NCI-H446 treated with DMSO at 0.1 percent for 48 hours (cell line): ENCODE data around the gene CEBPE.

Experiments used
- DNase-seq: peaks from one replicate; lab custom pipeline; 2025; lab: John Stamatoyannopoulos, UW

CEBPE gene

DNA sequence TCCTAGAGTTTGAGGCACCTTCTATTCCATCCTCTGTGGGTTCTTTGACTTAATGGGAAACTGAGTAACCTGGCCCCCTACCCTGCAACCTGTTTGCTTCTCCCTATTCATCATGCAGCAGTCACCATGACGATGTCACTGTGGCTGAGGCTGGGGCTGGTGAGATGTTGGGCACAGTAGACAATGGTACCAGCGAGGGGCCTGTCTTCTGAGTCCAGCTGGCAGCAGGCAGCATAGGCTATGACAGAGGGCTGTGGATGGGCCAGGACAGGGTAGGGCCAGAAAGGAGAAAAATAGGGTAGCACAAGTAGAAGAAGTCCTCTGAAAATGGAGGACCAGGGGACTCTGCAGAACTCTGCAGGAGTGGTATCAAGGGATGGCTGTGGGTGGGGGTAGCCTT, 16.3 kb downstream of the CEBPE start:
- DNase-seq = no peak

DNA sequence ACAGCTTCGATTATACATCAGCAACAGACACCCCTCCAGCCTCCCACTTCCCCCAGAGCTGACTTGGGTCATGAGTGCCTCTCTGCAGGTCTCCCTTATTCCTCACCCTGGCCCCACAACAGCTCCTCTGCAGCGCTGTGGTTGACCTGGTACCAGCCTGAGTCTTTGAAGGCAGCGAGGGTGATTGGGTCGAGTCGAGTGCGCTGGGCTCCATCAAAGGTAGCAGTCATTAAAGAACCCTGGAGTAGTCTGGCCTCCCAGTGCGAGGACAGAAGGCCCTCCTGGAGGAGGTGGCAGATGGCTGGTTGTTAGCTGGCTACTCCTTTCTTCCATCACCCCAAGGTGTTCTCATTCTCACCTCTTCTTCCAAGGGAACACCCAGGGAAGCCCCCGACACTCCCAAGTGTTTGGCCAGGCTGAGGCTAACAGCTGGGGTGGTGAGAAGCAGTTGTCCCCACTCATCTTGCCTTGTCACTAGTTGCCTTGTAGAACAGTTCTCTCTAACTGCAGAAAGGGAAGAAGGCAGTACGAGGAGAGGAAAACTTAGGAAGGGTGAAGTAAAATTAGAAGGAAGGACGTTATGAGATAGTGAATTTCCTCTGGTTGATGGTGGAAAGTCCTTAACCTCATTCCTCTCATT, 16.9 kb downstream of the CEBPE start:
- no peak for DNase-seq

DNA sequence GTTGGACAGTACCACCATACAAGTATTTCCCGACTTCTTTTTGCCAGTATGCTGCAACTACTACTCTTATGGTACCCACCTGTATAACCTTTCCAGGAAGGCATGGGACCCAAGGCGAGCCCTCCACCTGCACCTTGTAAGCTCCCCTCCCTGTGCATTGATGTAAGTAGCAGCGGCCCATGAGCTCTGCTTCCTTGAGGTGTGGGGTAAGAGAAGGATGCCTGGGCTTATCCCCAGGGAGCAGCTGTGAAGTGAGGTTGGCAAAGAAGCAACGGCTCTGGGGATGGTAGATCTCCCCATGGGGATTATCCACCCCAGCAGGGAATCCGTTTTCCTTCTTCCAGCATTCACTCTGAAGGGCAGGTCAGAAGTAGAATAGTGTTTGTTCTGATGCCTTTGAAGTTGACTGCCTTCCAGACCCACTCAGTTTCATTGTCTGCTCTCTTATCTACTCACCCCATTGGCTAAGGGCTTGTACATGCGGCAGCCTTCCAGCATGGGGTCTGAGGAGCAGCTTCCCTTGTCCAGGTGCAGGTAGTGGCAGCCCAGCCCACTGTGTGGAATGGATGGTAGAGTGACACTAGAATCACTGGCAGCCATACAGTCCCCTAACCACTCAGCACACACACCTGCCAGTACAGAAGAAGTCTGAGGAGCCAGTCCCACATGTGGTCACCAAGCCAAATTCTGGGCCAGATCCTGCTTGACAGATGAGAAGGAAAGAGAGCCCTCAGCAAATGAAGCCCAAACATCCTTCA, 17.7 kb downstream of the CEBPE start:
- DNase-seq = no peak

DNA sequence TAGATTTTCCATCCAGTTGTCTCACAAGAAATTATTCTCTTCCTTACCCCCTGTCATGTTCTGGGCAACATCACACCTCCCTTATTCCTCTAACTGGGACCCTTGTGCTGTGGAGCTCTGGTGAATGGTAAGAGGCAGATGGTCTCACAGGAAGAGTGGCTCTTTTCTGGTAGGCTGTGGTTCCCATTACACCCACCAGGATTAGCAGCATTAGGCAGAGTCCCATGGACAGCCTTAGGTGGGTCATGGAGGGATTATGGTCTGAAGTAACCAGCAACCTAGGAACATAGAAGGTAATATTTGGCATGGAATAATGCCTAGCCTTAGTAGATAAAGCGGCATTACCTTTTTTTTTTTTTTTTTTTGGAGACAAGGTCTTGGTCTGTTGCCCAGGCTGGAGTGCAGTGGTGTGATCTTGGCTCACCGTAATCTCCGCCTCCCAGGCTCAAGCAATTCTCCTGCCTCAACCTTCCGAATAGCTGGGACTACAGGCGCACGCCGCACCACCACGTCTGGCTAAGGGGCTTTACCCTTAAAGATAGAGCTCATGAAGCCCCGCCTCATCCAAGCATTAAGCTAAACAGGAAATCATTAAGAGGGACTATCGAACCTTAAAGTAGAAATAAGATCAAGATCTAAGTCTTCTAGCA, 19.7 kb downstream of the CEBPE start:
- no peak for DNase-seq

DNA sequence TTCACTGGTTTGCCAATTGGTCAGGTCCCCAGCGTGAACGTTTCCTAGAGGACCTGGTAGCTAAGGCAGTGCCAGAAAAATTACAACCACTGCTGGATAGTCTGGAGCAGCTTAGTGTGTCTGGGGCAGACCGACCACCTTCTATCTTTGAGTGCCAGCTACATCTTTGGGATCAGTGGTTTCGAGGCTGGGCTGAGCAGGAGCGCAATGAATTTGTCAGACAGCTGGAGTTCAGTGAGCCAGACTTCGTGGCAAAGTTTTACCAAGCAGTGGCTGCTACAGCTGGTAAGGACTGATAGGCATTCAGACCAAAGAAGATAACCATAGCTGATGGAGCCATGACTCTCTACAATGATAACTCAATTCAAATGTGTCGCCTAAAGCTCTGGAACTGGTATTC, 21.3 kb downstream of the CEBPE start:
- no peak for DNase-seq

DNA sequence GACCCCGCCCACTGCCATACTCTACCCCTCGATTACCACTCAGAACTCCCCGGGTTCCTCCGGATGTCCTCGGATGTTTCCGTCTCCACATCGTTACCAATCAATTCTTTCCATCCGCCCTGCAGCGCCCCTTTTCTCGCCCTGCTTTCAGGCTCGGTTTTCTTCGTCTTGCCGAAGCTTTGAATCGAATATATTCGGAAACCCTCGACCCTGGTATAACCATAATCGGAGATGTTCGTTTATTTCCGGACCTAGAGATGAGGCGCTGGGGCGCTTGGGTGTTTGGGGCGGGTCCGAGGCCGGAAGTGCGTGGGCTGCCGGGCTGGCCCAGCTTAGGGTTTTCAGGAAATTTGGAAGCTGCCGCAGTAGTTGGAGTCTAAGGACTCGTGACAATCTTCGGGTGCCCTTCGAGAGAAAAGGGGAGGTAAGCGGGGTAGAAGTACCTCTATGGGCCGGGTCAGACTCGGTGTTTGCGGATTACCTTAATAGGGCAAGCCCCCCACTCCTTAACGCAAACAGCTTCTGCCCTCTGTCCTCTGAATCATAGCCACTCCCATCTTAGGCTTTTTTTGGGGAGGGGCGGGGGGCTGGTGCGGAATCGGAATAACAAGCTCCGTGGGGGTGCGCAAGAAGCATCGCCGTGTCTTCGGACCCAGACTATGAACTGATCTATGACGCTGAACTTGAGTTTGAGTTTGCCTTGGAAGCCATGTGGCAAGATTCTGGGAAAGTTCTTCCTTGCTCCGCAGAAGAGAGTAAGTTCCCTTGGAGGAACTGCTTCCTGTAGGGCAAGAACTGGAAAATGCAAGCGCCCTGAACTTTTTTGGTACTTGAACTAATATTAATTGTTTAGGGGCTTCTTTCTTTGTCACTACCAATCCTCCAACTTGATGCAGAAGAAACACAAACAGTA, 23.6 kb downstream of the CEBPE start, which contains the start of gene C14orf119:
Gene C14orf119, plus strand, starts transcription at position 310 of the 913 bp plus-strand sequence. CDS start 2,154 bp downstream, outside the sequence.
- no peak for DNase-seq

DNA sequence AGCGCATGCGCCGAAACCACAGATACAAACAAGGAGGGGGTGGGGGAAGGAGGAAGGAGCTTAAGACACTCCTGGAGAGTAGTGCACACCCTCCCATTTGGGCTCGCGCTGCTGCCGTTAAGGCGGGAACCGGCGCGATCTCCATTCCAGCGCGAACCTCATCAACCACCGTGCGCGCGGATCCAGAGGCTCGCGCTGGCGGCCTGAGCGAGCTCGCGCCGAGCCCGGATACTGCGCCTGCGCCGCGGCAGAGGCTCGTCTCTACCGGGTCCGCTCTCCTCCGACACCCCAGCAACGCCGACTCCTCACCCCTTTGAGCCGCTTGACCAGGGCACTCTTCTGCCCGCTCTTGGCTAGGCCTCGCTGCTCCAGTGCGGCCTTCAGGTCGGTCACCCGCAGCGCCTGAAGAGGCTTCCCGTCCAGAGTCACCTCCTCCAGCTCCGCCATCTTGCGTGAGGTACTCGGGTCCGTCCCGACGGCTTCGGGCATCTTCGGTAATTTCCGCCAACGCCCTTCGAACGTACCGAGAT, 24.3 kb downstream of the CEBPE start, which contains the start of gene ACIN1:
Gene ACIN1, minus strand, starts transcription at position 471 of the 530 bp plus-strand sequence. Its CDS starts 24 bp downstream, at position 447.
- DNase-seq = no peak

DNA sequence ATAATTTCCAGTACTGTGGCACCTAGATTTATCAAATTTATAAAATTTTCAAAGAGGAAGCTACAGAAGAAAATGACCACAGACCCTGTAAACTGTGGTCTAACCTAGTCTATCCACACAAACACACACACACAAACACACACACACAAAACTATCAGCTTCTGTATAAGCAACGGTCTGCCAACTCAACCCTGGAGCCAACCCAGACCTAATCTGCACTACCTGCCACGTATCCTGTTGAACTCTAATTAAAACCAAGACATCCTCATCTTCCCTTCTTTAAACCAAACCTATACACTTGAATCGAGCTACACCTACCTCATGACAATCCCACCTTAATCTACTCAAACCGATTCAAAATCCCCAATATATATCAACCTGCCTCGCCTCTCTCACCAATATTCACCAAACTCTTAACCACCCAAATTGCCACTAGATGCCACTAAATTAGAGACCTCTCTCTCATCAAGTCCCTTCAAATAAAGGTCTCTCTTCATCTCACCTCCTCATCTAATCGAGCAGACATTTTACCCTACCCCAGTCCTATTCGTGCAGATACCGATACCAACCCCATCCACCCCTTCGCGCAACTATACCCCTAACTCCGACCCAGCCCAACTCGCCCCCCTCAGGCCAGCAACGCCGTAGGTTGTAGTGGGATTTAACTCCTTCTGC, 24.9 kb downstream of the CEBPE start:
- no peak for DNase-seq

DNA sequence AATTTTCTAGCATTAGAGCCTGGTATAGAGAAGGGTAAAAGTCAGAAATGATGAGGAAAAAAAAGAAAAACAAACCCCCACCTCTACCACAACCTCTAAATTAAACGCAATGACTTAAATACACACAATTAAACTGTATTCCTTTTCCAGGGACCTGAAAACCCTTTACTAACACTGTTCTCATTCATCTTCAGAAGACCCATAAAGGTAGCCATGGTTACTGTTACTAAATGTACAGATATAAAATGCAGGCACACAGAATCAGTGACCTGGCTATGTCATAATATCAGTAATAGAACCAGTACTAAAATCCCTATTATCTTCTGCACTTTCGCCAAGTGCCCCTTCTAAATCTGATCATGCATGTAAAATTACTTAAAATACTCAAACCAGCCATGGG, 25.5 kb downstream of the CEBPE start:
- DNase-seq = no peak

DNA sequence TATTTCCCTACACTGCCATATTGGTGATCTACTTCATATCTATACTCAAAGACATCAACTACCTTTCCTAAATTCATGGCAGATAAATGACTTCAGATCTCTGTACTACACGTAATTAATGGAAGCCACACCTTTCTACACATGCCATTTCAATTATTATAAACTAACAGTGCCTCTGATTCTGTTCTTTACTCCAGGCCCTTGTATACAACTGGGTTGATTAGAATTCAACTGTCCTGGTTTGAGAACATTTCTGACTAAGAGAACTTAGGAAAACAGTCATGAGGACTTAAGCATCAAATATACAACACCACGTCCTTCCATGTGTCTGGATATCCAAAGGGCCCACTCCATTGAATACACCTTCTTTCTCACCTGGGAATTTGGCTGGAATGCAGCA, 26.0 kb downstream of the CEBPE start:
- DNase-seq = no peak

DNA sequence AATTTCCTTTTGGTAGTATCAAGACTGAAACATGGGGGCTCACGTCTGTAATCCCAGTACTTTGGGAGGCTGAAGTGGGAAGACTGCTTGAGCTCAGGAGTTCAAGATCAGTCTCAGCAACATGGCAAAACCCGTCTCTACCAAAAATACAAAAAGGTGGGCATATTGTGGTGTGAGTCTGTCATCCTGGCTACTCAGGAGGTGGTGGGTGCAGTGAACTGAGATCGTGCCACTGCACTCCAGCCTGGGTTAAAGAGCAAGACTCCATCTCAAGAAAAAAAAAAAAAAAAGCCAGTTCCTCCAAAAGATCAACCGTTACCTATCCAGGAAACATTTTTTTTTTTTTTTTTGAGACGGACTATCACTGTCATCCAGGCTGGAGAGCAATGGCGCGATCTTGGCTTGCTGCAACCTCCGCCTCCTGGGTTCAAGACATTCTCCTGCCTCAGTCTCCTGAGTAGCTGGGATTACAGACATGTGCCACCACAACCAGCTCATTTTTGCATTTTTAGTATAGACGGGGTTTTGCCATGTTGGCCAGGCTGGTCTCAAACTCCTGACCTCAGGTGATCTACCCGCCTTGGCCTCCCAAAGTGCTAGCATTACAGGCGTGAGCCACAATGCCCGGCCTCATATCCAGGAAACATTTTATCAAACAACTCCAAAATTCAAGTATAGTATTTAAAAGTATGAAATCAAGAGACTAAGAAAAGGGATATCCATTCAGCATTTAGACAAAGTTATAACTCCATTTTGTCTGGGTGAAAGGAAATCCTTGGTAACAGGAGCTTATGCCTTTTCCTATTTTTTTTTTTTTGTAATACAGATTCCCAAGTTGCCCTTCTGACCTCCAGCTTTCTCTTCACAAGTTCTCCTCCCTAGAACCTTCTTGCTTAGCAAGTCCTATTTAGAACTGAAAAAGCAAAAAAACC, 27.5 kb downstream of the CEBPE start:
- no peak for DNase-seq

DNA sequence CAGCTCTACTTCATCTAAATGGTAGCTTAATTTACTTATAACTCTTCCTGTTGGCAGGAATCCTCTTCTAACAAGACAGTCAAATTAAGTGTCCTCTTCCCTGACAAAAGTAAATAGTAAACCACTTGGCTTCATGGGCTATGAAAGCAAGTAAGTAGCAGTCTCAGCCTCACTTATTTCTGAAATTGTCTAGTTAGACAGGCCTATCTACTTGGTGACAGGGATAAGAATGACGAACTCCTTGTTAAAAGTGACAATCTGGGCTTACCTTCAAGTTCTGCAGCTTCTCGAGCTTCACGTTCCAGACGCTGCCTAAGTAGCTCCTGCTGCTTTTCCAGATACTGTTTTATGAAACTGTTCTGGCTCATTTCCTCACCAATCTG, 28.8 kb downstream of the CEBPE start:
- DNase-seq = no peak

DNA sequence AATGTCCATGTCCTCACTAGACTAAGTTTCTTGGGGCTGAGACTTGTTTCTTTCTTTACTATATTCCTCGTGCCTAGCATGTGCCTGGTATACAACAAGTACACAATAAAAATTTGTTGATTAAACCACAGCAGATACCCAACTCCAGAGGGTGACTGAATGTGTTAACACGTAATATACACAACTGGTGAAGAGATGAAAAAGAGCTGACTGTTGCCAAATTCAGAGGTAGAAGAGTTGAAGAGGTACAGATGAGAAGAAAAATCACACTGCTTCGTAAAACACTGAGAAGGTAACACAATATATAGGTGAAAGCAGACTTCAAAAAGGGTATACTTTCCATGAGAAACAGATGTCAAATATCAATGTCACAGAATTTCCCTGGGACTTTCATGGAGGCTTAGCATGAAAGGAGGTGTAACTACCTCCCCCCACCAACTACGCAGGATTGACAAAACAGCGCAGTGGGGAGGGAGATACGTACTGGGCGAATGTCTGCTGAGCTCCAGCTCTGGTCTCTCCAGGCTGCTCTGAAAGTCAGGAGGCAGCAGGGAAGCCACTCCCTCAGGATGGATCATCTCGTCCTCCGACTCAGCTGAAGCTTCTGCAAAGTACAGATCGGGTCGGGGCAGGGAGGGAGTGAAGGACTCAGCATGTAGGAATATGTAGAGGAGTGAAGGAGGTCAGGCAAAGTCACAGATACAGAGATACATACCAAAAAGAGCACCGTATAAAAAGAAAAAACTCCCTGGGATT, 29.4 kb downstream of the CEBPE start:
- DNase-seq = no peak

DNA sequence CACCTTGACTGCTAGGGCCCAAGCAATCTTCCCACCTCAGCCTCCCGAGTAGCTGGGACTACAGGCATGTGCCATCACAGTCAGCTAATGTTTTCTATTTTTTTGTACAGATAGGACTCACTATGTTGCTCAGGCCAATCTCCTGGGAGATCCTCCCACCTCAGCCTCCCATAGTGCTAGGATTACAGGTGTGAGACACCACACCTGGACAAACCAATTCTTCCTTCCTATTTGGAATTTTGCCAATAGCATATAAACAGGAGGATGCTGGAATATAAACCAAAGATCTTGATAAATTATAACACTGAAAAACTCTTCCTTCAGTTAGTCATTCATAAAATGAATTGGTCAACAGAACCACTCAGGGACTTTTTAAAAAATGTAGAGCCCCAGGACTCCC, 32.5 kb downstream of the CEBPE start:
- no peak for DNase-seq

DNA sequence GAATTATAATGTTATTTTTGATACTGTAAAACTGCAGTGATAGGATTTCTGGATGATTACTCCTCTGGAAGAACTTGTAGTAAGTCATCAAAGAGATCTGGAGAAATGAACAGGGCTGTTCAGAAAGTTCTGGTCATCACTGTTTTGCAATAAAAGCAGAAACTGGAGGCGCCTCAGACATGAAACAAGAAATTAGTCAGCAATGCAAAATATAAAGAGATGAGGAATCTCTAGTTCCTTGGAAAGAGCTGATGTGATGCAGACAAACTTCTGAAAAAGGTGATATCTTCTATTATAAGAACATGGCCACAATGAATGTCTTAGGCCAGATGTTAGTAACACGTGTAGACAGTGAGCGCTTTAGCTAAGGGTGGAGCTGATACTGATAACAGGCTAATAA, 33.6 kb downstream of the CEBPE start:
- DNase-seq = no peak

DNA sequence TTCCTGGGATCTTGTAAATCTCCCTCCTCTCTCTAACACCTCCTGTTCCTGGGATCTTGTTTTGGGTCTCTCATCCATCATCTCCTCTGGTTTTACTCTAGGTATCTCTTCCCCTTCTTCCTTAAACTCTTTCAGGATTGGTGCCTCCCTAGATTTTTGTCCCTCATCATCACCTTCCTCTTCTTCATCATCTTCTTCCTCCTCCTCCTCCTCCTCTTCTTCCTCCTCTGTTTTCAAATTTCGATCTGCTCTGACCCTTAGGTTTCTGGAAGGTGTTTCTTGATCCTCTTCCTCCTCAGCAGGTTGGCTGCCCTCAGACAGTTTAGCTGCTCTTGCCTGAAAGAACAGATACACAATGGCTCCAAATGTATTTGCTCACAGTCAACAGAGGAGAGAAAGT, 38.6 kb downstream of the CEBPE start:
- no peak for DNase-seq

DNA sequence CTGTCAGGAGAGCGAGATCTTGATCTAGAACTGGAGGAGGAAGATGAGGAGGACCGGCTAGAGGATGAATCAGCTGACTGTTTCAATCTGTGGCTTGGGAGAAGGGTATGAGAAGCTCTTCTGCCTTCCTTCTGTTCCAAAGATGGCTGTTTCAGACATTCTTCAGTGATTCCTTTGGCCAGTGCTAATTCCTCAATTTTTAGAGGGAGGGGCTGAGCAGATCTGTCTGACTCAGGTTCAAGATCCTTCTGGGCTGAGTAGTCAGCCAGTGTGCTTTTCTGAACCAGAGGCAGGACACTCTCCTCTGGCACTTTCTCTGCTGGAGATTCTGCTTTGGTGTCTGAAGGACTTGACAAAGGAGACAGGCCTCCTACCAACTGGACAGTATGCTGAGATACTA, 39.3 kb downstream of the CEBPE start:
- DNase-seq = no peak

DNA sequence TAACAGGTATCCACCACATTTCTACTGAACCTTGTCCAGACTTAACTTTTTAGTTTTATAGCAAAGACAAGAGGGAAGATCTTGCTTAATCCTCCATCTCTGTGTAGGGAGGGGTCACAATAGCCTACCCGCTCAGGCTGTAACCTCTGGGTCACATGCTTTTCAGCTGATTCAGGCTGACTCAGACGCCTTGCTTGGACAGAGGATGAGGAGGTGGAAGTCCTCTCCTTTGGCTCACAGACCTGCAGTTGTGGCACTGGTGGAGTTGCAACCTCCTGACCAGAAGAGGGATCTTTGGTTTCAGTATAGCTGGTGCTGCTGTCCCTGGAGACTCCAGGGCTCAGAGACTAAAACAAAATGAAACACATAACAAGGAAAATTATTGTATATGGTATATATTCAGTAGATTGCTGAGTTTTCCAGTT, 40.4 kb downstream of the CEBPE start:
- no peak for DNase-seq

DNA sequence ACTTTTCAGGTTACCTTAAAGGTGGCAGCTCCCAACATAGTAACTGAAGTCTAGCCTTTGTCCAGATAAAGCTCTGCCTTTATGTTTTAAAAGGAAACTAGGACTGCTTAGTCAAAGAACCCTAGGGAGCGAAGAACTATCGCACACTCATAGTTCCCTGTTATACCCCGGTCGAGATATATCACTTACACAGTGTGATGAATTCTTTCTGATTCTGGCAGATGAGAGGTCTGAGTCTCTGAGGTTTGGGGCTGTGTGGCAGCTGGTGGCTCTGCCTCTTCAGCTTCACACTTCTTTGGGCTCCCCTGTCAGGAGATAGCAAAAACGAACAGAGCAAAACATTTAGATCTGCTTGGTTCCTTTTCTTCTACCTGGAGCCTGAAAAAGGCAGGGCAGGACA, 41.1 kb downstream of the CEBPE start:
- DNase-seq = no peak
